Nucleus accumbens (tissue), 56 donors: Measurements from ENCODE around the gene ALKBH3.

ENCODE experiments used
- DNase-seq, 56 donors: peaks; one replicate each; lab custom pipeline; 2025; lab: John Stamatoyannopoulos, UW

ALKBH3 gene

GRCh38 chr11:43892851-43893250, 12.2 kb downstream of the ALKBH3 start:
- DNase-seq, result no peak

GRCh38 chr11:43894546-43894945, 13.9 kb downstream of the ALKBH3 start:
- no peak for DNase-seq

GRCh38 chr11:43895601-43896000, 15.0 kb downstream of the ALKBH3 start:
- DNase-seq, result peak in 3 of 56 donors; percentile 12 to 52 (median 19)

GRCh38 chr11:43898574-43898973, 17.9 kb downstream of the ALKBH3 start:
- DNase-seq, result no peak

- DNase-seq, result no peak
Measured at GRCh38 chr11:43899094-43899493, 18.5 kb downstream of the ALKBH3 start.

GRCh38 chr11:43901551-43901950, 20.9 kb downstream of the ALKBH3 start:
- no peak for DNase-seq

- DNase-seq, result no peak
Measured at GRCh38 chr11:43903078-43903477, 22.4 kb downstream of the ALKBH3 start.

- no peak for DNase-seq
Measured at GRCh38 chr11:43903969-43904368, 23.3 kb downstream of the ALKBH3 start.

- DNase-seq, result peak in 10 of 56 donors; percentile 6 to 58 (median 25)
Measured at GRCh38 chr11:43904742-43905535, 24.3 kb downstream of the ALKBH3 start.

- peak in 8 of 56 donors; percentile 6 to 53 (median 24) for DNase-seq
Measured at GRCh38 chr11:43905813-43906241, 25.2 kb downstream of the ALKBH3 start.

GRCh38 chr11:43907028-43907975, 26.7 kb downstream of the ALKBH3 start:
- no peak for DNase-seq

GRCh38 chr11:43908191-43908590, 27.6 kb downstream of the ALKBH3 start:
- DNase-seq, result no peak

- DNase-seq, result no peak
Measured at GRCh38 chr11:43908683-43909082, 28.1 kb downstream of the ALKBH3 start.

- no peak for DNase-seq
Measured at GRCh38 chr11:43913829-43914380, 33.3 kb downstream of the ALKBH3 start.

- DNase-seq, result no peak
Measured at GRCh38 chr11:43914466-43914865, 33.8 kb downstream of the ALKBH3 start.

- DNase-seq, result no peak
Measured at GRCh38 chr11:43916621-43917020, 36.0 kb downstream of the ALKBH3 start.

GRCh38 chr11:43917851-43918250, 37.2 kb downstream of the ALKBH3 start:
- DNase-seq, result no peak

- DNase-seq, result no peak
Measured at GRCh38 chr11:43918662-43919061, 38.0 kb downstream of the ALKBH3 start.

- DNase-seq, result no peak
Measured at GRCh38 chr11:43919852-43920597, 39.4 kb downstream of the ALKBH3 start.
